Testis (tissue), 3 donors: ENCODE results near the gene LRG1. TPM values are rescaled to one million over a fixed set of nuclear protein-coding genes. Genes with fewer than 3 reads are reported as not detected.
A peak's percentile ranks its signal among the peaks of the same experiment; 100 is the strongest.

Source experiments
- DNase-seq: peaks from one replicate; pipeline ENCODE4 v3.0.0-alpha.2; 2019
- H3K27ac ChIP-seq, 2 donors: fragments of 200-600 bp; sonication (generic); one replicate each; pipeline ENCODE4 v1.5.1; 2019
- H3K27me3 ChIP-seq: fragments of 200-600 bp; sonication (generic); one replicate; pipeline ENCODE4 v1.5.1; 2019
- H3K36me3 ChIP-seq: fragments of 200-600 bp; sonication (generic); one replicate; pipeline ENCODE4 v1.5.1; 2017; ENCODE audit warnings: low read depth; ENCODE audit errors: missing control alignments
- H3K4me1 ChIP-seq: fragments of 200-600 bp; sonication (generic); one replicate; pipeline ENCODE4 v1.5.1; 2019
- H3K4me3 ChIP-seq, 2 donors: fragments of 200-600 bp; sonication (generic); one replicate each; pipeline ENCODE4 v1.5.1; 2017 to 2019
- H3K9me3 ChIP-seq: fragments of 200-600 bp; sonication (generic); one replicate; pipeline ENCODE4 v1.5.1; 2017
- POLR2A ChIP-seq: fragments of 450-650 bp; IDR thresholded peaks from one replicate; pipeline ENCODE4 v1.6.1; 2017; ENCODE audit warnings: antibody characterized with exemption, mild to moderate bottlenecking, moderate library complexity
- WGBS, 2 donors: methylation state at CpG; one replicate each; pipeline ENCODE4 v1.1.5; 2018; 5-methylcytosine and 5-hydroxymethylcytosine counted together
- intact Hi-C: fragments of 100-400 bp; cut with DNase I; formaldehyde crosslinking; loops from one replicate; pipeline ENCODE4 v1.15.1; 2023; ENCODE audit warnings: low total_unique reads
- polyA plus RNA-seq: library from polyadenylated mRNA; stranded (reverse); fragments of 350-450 nt; fragmentation: Illumina TruSeq; extraction: RNeasy Lipid Tissue Mini Kit (QIAGEN cat#74804); gene quantifications from one replicate; pipeline ENCODE4 v1.2.3, GENCODE V29; 2014; ENCODE audit warnings: low read depth, low replicate concordance; ENCODE audit not compliant: insufficient read depth
- total RNA-seq, 2 donors: library from RNA; depleted of rRNA; stranded (reverse); fragments of >200 nt; gene quantifications; one replicate each; pipeline ENCODE4 v1.2.3, GENCODE V29; 2016
- TF ChIP-seq, protein P1 (sequence below), 3 experiments: fragments of 450-650 bp in 2 of 3; fragments of 200-600 bp in 1 of 3; sonication (generic) in 1 of 3; IDR thresholded peaks; one replicate each; pipeline ENCODE4 v1.5.1; 2016 to 2019; ENCODE audit warnings: antibody characterized with exemption in 3 of 3, mild to moderate bottlenecking in 2 of 3, moderate library complexity in 1 of 3

LRG1 gene
- total and polyA plus RNA-seq, 3 donors from 2014 or later = 0.24 to 0.58 (median 0.25) TPM

DNA sequence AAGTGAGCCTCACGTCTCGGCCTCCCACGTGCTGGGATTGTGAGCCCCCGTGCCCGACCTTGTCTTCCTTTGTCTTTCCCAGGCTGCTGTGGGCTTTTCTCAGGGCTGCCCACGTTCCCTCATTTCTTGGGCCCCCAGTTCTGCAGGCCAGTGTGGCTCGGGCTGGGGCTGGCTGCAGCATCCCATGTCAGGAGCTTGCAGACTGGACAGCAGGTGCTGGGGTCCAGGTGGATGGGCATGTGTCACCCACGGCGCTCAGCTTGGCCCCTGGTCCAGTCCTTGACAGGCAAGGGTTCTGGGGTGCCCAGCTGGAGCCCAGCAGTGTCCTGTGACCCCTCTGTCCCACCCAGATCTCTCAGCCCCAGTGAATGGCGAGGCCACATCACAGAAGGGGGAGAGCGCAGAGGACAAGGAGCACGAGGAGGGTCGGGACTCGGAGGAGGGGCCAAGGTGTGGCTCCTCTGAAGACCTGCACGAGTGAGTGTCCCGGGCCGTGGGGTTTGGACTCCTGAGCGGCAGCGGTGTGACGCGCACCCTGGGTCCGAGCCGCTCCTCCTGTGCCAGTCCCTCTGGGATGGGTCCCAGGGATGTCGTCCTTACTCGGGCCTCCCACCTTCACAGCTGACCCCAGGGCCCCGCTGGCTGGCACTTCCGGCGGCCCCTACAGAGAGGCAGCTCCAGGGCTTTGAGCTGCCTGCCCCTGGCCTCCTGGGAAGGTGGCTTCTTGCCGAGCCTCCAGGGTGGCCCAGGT lies 38.8 kb downstream of the LRG1 start:
- Histone ChIP-seq H3K4me3 (no peak overlapping the region), H3K4me1 (peaks cover 21% of the 10 kb centered on the region), H3K27ac (peak overlapping the region; percentile 44 to 50), H3K36me3 (no peaks in the 10 kb centered on the region), H3K9me3 (no peaks in the 10 kb centered on the region), H3K27me3 (no peaks in the 10 kb centered on the region)
- intact Hi-C loops = no loop called here
- no peak for DNase-seq
- 87 to 92% methylated on average over 14 to 24 of the region's 29 CpGs for WGBS, 2 donors
- no peak for TF ChIP-seq POLR2A
- TF ChIP-seq, protein P1, sequence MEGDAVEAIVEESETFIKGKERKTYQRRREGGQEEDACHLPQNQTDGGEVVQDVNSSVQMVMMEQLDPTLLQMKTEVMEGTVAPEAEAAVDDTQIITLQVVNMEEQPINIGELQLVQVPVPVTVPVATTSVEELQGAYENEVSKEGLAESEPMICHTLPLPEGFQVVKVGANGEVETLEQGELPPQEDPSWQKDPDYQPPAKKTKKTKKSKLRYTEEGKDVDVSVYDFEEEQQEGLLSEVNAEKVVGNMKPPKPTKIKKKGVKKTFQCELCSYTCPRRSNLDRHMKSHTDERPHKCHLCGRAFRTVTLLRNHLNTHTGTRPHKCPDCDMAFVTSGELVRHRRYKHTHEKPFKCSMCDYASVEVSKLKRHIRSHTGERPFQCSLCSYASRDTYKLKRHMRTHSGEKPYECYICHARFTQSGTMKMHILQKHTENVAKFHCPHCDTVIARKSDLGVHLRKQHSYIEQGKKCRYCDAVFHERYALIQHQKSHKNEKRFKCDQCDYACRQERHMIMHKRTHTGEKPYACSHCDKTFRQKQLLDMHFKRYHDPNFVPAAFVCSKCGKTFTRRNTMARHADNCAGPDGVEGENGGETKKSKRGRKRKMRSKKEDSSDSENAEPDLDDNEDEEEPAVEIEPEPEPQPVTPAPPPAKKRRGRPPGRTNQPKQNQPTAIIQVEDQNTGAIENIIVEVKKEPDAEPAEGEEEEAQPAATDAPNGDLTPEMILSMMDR (IDR thresholded peaks at IDR 0.05) = no peak

- H3K27me3 ChIP-seq = no peaks in the 10 kb centered on the region
- no peak for DNase-seq
- TF ChIP-seq POLR2A = no peak
- TF ChIP-seq, protein P1 (IDR thresholded peaks at IDR 0.05) = no peak
- no peaks in the 10 kb centered on the region for H3K9me3 ChIP-seq
- no peaks in the 10 kb centered on the region for H3K36me3 ChIP-seq
- H3K27ac ChIP-seq = no peak overlapping the region
- no peak overlapping the region for H3K4me3 ChIP-seq
- peaks cover 21% of the 10 kb centered on the region for H3K4me1 ChIP-seq
- WGBS, 2 donors = 88 to 97% methylated on average over 9 to 14 of the region's 15 CpGs
- intact Hi-C loops = no loop called here
Measured at GRCh38 chr19:4499855-4500254, 40.0 kb downstream of the LRG1 start.

DNA sequence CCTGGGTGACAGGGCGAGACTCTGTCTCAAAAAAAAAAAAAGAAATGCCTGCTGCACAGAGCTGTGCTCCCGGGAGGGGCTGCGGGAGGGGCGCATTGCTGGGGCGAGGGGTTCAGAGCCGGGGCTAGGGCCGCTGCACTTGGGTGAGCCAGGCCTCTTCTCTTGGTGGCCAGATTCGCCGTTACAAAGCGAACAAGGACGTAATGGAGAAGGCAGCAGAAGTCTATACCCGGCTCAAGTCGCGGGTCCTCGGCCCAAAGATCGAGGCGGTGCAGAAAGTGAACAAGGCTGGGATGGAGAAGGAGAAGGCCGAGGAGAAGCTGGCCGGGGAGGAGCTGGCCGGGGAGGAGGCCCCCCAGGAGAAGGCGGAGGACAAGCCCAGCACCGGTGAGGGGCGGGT lies 40.5 kb downstream of the LRG1 start:
- TF ChIP-seq, protein P1 (IDR thresholded peaks at IDR 0.05) = no peak
- TF ChIP-seq POLR2A = no peak
- intact Hi-C loops = no loop called here
- H3K27me3 ChIP-seq = no peaks in the 10 kb centered on the region

GRCh38 chr19:4498694-4499093 lies 41.1 kb downstream of the LRG1 start:
- intact Hi-C loops = no loop called here
- WGBS, 2 donors = 94% methylated on average over 9 to 12 of the region's 12 CpGs
- DNase-seq = no peak
- Histone ChIP-seq H3K27me3 (no peaks in the 10 kb centered on the region), H3K9me3 (no peaks in the 10 kb centered on the region), H3K36me3 (no peaks in the 10 kb centered on the region), H3K4me1 (peaks cover 11% of the 10 kb centered on the region), H3K4me3 (no peak overlapping the region), H3K27ac (no peak overlapping the region)
- TF ChIP-seq, protein P1 (IDR thresholded peaks at IDR 0.05) = no peak
- no peak for TF ChIP-seq POLR2A

More for the DNA sequence above, 40.5 kb downstream of the LRG1 start:
- Histone ChIP-seq H3K27ac (no peak overlapping the region), H3K36me3 (no peaks in the 10 kb centered on the region), H3K4me3 (no peak overlapping the region), H3K9me3 (no peaks in the 10 kb centered on the region), H3K4me1 (peaks cover 17% of the 10 kb centered on the region)
- 95 to 97% methylated on average over 21 to 23 of the region's 23 CpGs for whole genome bisulfite sequencing, 2 donors
- DNase-seq = no peak
